ENCODE results near the gene GPR152. TPM values are rescaled to one million over a fixed set of nuclear protein-coding genes. Genes with fewer than 3 reads are reported as not detected.

Gene GPR152
- total and polyA plus RNA-seq, 2 experiments from 2014 or later = not detected

DNA sequence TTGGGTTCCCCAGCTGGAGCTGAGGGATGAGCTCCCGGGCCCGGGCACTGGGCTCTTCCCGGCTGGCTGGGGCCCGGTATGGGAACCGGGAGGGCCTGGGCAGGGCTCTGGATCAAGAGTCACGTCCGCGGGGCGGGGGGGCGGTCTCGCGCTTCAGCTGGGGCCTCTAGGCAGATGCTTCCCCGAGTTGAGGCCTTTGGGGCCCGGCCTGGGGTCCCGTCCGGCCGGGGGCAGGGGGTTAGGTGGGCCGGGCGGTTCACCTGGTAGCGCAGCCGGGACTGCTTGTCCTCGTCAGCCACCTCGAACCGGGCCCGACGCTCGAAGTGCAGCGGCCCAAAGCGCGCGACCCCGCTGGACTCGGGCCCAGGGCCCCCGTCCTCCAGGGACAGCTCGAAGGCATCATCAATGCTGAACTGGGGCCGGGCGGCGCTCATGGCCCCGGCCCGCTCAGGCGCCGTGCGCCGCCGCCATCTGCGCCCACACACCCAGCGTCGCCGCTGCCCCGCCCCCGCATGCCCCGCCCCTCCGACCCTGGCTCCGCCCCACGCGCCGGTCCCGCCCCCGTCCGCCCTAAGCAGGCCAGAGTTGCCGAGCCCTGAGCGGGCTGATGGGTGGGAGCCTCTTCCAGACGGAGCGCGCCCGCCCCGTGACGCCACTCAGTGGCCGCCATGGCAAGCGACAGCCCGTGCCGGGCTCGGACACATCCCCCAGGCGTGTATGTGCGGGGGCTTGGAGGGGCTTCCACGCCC is 16.4 kb upstream of the GPR152 start, which contains the start of gene TMEM134:
TMEM134 (minus strand) TSS at position 493 of the 749 bp plus-strand sequence; CDS start at position 434, 59 bp downstream.
- Histone ChIP-seq H3K9me2 (ENCODE audit: insufficient read depth) (no peaks in the 10 kb centered on the region), H3K79me2 (ENCODE audit: insufficient read depth) (peaks cover 23% of the 10 kb centered on the region; the same call in 1 of the 2 replicates), H3F3A (ENCODE audit: insufficient read depth) (no peaks in the 10 kb centered on the region), H3K4me2 (ENCODE audit: unreplicated experiment) (peak within 1 kb of the TSS; percentile 86), H3K27me3 (replicated peaks; ENCODE audit: insufficient read depth) (no peaks in the 10 kb centered on the region), H3K27ac (peak within 1 kb of the TSS; percentile 81), H3K4me3 (peak within 1 kb of the TSS; percentile 89), H3K36me3 (ENCODE audit: low read depth) (no peaks in the 10 kb centered on the region), H3K9me3 (ENCODE audit: low read depth) (no peaks in the 10 kb centered on the region), H3K9ac (peak within 1 kb of the TSS; percentile 94), H2AFZ (peak within 1 kb of the TSS; percentile 95), H4K20me1 (ENCODE audit: insufficient read depth) (no peaks in the 10 kb centered on the region), H3K4me1 (ENCODE audit: insufficient read depth) (peaks cover 4% of the 10 kb centered on the region; the same call in 1 of the 2 replicates)
- DNase-seq = peak; percentile 97
- in situ Hi-C loops (cut with MboI) = no loop called here
- 0 to 3% methylated on average over 6 to 49 of the region's 76 CpGs for WGBS, 2 experiments (ENCODE audit: low coverage in 1 of 2, low lambda C conversion rate in 2 of 2, missing lambda C conversion rate in 2 of 2)
- TF ChIP-seq EZH2 (IDR thresholded peaks at IDR 0.05; ENCODE audit: insufficient read depth, poor library complexity, severe bottlenecking) (no peak), EZH2phosphoT487 (IDR thresholded peaks at IDR 0.05; ENCODE audit: insufficient read depth, low read depth) (no peak)

GRCh38 chr11:67468456-67468758 is 15.9 kb upstream of the GPR152 start:
- Histone ChIP-seq H3K9me2 (ENCODE audit: insufficient read depth) (no peaks in the 10 kb centered on the region), H3K36me3 (ENCODE audit: low read depth) (no peaks in the 10 kb centered on the region), H3K4me3 (peak overlapping the region; percentile 89), H2AFZ (peak overlapping the region; percentile 77), H3F3A (ENCODE audit: insufficient read depth) (no peaks in the 10 kb centered on the region), H3K9me3 (ENCODE audit: low read depth) (no peaks in the 10 kb centered on the region), H3K27me3 (replicated peaks; ENCODE audit: insufficient read depth) (no peaks in the 10 kb centered on the region), H3K9ac (peak overlapping the region; percentile 94), H3K4me2 (ENCODE audit: unreplicated experiment) (peak overlapping the region; percentile 86), H4K20me1 (ENCODE audit: insufficient read depth) (no peaks in the 10 kb centered on the region), H3K4me1 (ENCODE audit: insufficient read depth) (peaks cover 4% of the 10 kb centered on the region; the same call in 1 of the 2 replicates), H3K27ac (peak overlapping the region; percentile 81), H3K79me2 (ENCODE audit: insufficient read depth) (peaks cover 23% of the 10 kb centered on the region; the same call in 1 of the 2 replicates)
- DNase-seq = no peak
- TF ChIP-seq EZH2 (IDR thresholded peaks at IDR 0.05; ENCODE audit: insufficient read depth, poor library complexity, severe bottlenecking) (no peak), EZH2phosphoT487 (IDR thresholded peaks at IDR 0.05; ENCODE audit: insufficient read depth, low read depth) (no peak)
- 3 to 10% methylated on average over 6 of the region's 6 CpGs for WGBS, 2 experiments (ENCODE audit: low coverage in 1 of 2, low lambda C conversion rate in 2 of 2, missing lambda C conversion rate in 2 of 2)
- in situ Hi-C loops (cut with MboI) = no loop called here

GRCh38 chr11:67468056-67468455 is 15.5 kb upstream of the GPR152 start:
- Histone ChIP-seq H3K4me2 (ENCODE audit: unreplicated experiment) (peak overlapping the region; percentile 86), H3K9ac (peak overlapping the region; percentile 94), H4K20me1 (ENCODE audit: insufficient read depth) (no peaks in the 10 kb centered on the region), H2AFZ (peak overlapping the region; percentile 77; the same call in 1 of the 2 replicates), H3K9me3 (ENCODE audit: low read depth) (no peaks in the 10 kb centered on the region), H3K79me2 (ENCODE audit: insufficient read depth) (peaks cover 23% of the 10 kb centered on the region; the same call in 1 of the 2 replicates), H3K36me3 (ENCODE audit: low read depth) (no peaks in the 10 kb centered on the region), H3K27me3 (replicated peaks; ENCODE audit: insufficient read depth) (no peaks in the 10 kb centered on the region), H3K27ac (peak overlapping the region; percentile 81), H3F3A (ENCODE audit: insufficient read depth) (no peaks in the 10 kb centered on the region), H3K9me2 (ENCODE audit: insufficient read depth) (no peaks in the 10 kb centered on the region), H3K4me1 (ENCODE audit: insufficient read depth) (peaks cover 4% of the 10 kb centered on the region; the same call in 1 of the 2 replicates), H3K4me3 (peak overlapping the region; percentile 89)
- no peak for TF ChIP-seq EZH2phosphoT487 (IDR thresholded peaks at IDR 0.05; ENCODE audit: insufficient read depth, low read depth)
- TF ChIP-seq EZH2 (IDR thresholded peaks at IDR 0.05; ENCODE audit: insufficient read depth, poor library complexity, severe bottlenecking) = no peak
- DNase-seq = peak; percentile 36
- 24 to 37% methylated on average over 4 to 5 of the region's 5 CpGs for WGBS, 2 experiments (ENCODE audit: low coverage in 1 of 2, low lambda C conversion rate in 2 of 2, missing lambda C conversion rate in 2 of 2)
- in situ Hi-C loops (cut with MboI) = no loop called here

GRCh38 chr11:67466962-67467771 is 14.6 kb upstream of the GPR152 start:
- H4K20me1 ChIP-seq (ENCODE audit: insufficient read depth) = no peaks in the 10 kb centered on the region
- H3K36me3 ChIP-seq (ENCODE audit: low read depth) = no peaks in the 10 kb centered on the region
- no peaks in the 10 kb centered on the region for H3F3A ChIP-seq (ENCODE audit: insufficient read depth)
- no peak overlapping the region for H3K4me2 ChIP-seq (ENCODE audit: unreplicated experiment)
- H3K4me1 ChIP-seq (ENCODE audit: insufficient read depth) = peaks cover 4% of the 10 kb centered on the region; the same call in 1 of the 2 replicates
- peak overlapping the region; percentile 94; the same call in 1 of the 2 replicates for H3K9ac ChIP-seq
- no peak for DNase-seq
- peak overlapping the region; percentile 89; the same call in 1 of the 2 replicates for H3K4me3 ChIP-seq
- WGBS, 2 experiments (ENCODE audit: low coverage in 1 of 2, low lambda C conversion rate in 2 of 2, missing lambda C conversion rate in 2 of 2) = 75 to 83% methylated on average over 7 to 11 of the region's 11 CpGs
- no peak overlapping the region for H2AFZ ChIP-seq
- TF ChIP-seq EZH2phosphoT487 (IDR thresholded peaks at IDR 0.05; ENCODE audit: insufficient read depth, low read depth) (no peak), EZH2 (IDR thresholded peaks at IDR 0.05; ENCODE audit: insufficient read depth, poor library complexity, severe bottlenecking) (no peak)
- in situ Hi-C loops (cut with MboI) = no loop called here
- H3K9me3 ChIP-seq (ENCODE audit: low read depth) = no peaks in the 10 kb centered on the region
- H3K9me2 ChIP-seq (ENCODE audit: insufficient read depth) = no peaks in the 10 kb centered on the region
- H3K27ac ChIP-seq = no peak overlapping the region
- peaks cover 23% of the 10 kb centered on the region; the same call in 1 of the 2 replicates for H3K79me2 ChIP-seq (ENCODE audit: insufficient read depth)
- H3K27me3 ChIP-seq (replicated peaks; ENCODE audit: insufficient read depth) = no peaks in the 10 kb centered on the region
